T-helper 17 cell (primary cell): ENCODE measurements around the gene PRR20G. TPM values are rescaled to one million over a fixed set of nuclear protein-coding genes. Genes with fewer than 3 reads are reported as not detected.

Experiments
- ATAC-seq: fragments of 150-1000 bp; cut with Tn5 transposase; 2 replicates; pipeline ENCODE4 v1.10.0; 2021; ENCODE audit warnings: mild to moderate bottlenecking, moderate library complexity
- DNase-seq, 3 donors: peaks; one replicate each; pipeline versions ENCODE4 v3.0.0 to v3.0.0-alpha.2; 2020 to 2021
- H3K9me3 ChIP-seq: one replicate; pipeline ENCODE4 v1.7.0; 2013; ENCODE audit warnings: low read length, mild to moderate bottlenecking; ENCODE audit not compliant: control insufficient read depth, poor library complexity, severe bottlenecking
- H3K27ac Mint-ChIP-seq: one replicate; pipeline ENCODE4 v1.8.0; 2022; ENCODE audit warnings: mild to moderate bottlenecking, moderate library complexity, mixed read lengths
- H3K27me3 Mint-ChIP-seq: one replicate; pipeline ENCODE4 v1.8.0; 2022; ENCODE audit warnings: mixed read lengths
- H3K36me3 Mint-ChIP-seq: one replicate; pipeline ENCODE4 v1.8.0; 2022; ENCODE audit warnings: low read depth, mixed read lengths
- H3K4me1 Mint-ChIP-seq: one replicate; pipeline ENCODE4 v1.8.0; 2022; ENCODE audit warnings: mild to moderate bottlenecking, mixed read lengths
- H3K4me3 Mint-ChIP-seq: one replicate; pipeline ENCODE4 v1.8.0; 2022; ENCODE audit warnings: mild to moderate bottlenecking, moderate library complexity, mixed read lengths
- total RNA-seq, 4 donors: library from RNA in 2 of 4; stranded (reverse) in 2 of 4; gene quantifications; one replicate each; pipeline ENCODE4 v1.2.3 and lab custom pipeline; 2022 to 2026

The PRR20G gene
- total RNA-seq, 2 donors from 2014 or later = not detected

DNA sequence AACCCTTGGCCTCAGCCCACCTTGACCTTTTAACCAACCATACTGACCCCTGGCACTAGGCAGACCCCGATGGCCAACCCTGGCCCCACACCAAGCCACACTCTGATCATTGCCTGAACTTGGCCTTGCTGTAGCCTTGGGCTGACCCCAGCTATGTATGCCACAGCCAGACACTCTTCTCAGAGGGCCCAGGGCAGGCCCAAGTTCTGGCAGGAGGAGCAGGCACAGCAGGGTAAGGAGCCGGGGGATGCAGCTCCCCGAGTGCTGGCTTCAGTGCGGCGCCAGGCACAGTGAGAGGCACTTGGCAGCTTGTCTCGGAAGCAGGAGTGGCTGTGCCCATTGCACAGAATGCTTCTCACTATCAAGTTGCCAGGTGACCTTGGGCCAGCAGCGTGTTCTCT lies 22.3 kb downstream of the PRR20G start:
- Mint-ChIP-seq H3K4me1 (no peaks in the 10 kb centered on the region), H3K27me3 (peaks cover 33% of the 10 kb centered on the region), H3K36me3 (peaks cover 2% of the 10 kb centered on the region), H3K27ac (no peak overlapping the region), H3K4me3 (no peak overlapping the region)
- peaks cover 5% of the 10 kb centered on the region for H3K9me3 ChIP-seq
- ATAC-seq (no peak), DNase-seq (no peak)

GRCh38 chr3:127264794-127265514 lies 22.9 kb downstream of the PRR20G start:
- no peak overlapping the region for H3K4me3 Mint-ChIP-seq
- no peak for DNase-seq
- peaks cover 39% of the 10 kb centered on the region for H3K27me3 Mint-ChIP-seq
- no peak overlapping the region for H3K27ac Mint-ChIP-seq
- peaks cover 5% of the 10 kb centered on the region for H3K9me3 ChIP-seq
- no peaks in the 10 kb centered on the region for H3K4me1 Mint-ChIP-seq
- H3K36me3 Mint-ChIP-seq = peaks cover 2% of the 10 kb centered on the region
- no peak for ATAC-seq

- ATAC-seq = no peak
- H3K9me3 ChIP-seq = peaks cover 2% of the 10 kb centered on the region
- H3K4me1 Mint-ChIP-seq = no peaks in the 10 kb centered on the region
- no peak overlapping the region for H3K4me3 Mint-ChIP-seq
- no peak overlapping the region for H3K27ac Mint-ChIP-seq
- H3K36me3 Mint-ChIP-seq = peaks cover 2% of the 10 kb centered on the region
- no peak for DNase-seq
- peaks cover 45% of the 10 kb centered on the region for H3K27me3 Mint-ChIP-seq
Measured at GRCh38 chr3:127264292-127264691, 23.6 kb downstream of the PRR20G start.

DNA sequence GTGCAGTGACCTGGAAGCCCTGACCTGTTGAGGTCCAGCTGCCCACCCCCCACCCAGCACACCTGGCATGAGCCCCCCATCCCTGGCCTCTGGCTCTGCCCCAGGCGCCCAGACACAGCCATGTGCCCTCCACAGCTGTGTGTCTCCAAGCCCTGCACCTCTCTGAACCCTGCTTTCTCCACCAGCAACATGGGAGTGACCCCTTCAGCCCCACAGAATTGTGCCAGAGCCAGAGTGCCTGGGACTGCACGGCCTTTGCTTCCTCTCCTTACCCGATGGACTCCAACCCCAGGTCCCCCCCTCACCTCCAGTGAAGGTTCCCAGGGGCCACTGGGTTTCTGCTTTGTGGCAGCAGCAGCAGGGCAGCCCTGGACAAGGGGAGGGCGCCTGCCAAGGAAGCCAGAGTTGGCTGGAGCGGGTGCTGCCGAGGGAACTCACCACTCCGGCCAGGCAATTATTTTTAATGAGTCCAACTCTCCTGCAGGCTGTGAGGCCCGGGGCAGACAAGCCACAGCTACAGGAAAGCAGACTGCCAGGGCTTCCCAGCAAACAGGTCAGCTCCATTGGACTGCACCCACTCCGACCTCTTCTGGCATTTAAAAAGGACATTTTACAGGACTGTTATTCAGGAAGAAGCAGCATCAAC lies 24.1 kb downstream of the PRR20G start:
- H3K4me3 Mint-ChIP-seq = no peak overlapping the region
- H3K9me3 ChIP-seq = no peaks in the 10 kb centered on the region
- no peak overlapping the region for H3K27ac Mint-ChIP-seq
- no peak for ATAC-seq
- H3K27me3 Mint-ChIP-seq = peaks cover 47% of the 10 kb centered on the region
- peaks cover 2% of the 10 kb centered on the region for H3K36me3 Mint-ChIP-seq
- no peaks in the 10 kb centered on the region for H3K4me1 Mint-ChIP-seq
- DNase-seq = no peak

GRCh38 chr3:127263037-127263436 lies 24.8 kb downstream of the PRR20G start:
- ATAC-seq = no peak
- H3K4me3 Mint-ChIP-seq = no peak overlapping the region
- H3K27ac Mint-ChIP-seq = no peak overlapping the region
- peaks cover 2% of the 10 kb centered on the region for H3K36me3 Mint-ChIP-seq
- no peak for DNase-seq
- peaks cover 53% of the 10 kb centered on the region for H3K27me3 Mint-ChIP-seq
- no peaks in the 10 kb centered on the region for H3K9me3 ChIP-seq
- no peaks in the 10 kb centered on the region for H3K4me1 Mint-ChIP-seq

DNA sequence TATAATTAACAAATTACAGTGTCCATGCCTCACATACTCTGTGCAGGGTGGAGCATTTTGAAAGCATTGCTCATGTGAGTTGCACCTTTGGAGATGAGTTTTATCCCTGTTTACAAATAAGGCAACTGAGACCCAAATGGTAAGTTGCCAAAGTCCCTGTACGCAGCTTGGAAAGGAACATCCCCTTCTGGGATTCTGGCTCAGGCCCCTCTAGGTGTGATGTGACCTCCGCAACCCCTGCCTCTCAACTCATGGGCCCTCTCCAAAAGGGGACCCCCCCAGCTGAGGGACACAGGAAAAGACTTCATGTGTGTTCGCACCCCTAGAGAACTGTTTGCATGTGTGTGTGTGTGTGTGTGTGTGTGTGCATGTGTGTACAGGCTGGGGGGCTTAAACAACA lies 25.3 kb downstream of the PRR20G start:
- no peaks in the 10 kb centered on the region for H3K9me3 ChIP-seq
- ATAC-seq (no peak), DNase-seq (no peak)
- Mint-ChIP-seq H3K27ac (no peak overlapping the region), H3K4me1 (no peaks in the 10 kb centered on the region), H3K36me3 (peaks cover 2% of the 10 kb centered on the region), H3K4me3 (no peak overlapping the region), H3K27me3 (peaks cover 53% of the 10 kb centered on the region)

DNA sequence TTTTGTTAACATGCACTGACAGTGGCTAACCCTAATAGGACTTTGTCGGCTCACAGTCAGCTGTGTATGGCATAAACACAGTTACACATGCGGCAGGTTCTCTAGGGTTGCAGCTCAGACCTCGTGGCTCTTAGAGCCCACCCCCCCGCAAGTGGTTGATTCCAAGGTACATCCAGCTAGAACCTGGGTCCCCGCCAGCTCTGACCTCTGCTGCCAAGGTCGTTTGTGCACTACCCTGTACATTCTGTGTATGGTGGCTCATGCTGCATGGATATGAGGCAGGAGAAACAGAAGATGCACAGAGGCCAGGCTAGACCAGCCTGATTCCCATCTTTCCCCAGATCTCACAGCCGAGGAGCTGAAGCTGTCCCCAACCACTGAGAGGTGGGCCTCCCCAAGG lies 25.9 kb downstream of the PRR20G start:
- Mint-ChIP-seq H3K4me3 (no peak overlapping the region), H3K4me1 (peaks cover under 1% of the 10 kb centered on the region), H3K36me3 (peaks cover 2% of the 10 kb centered on the region), H3K27ac (no peak overlapping the region), H3K27me3 (peaks cover 53% of the 10 kb centered on the region)
- no peak for ATAC-seq
- no peak for DNase-seq
- no peaks in the 10 kb centered on the region for H3K9me3 ChIP-seq

DNA sequence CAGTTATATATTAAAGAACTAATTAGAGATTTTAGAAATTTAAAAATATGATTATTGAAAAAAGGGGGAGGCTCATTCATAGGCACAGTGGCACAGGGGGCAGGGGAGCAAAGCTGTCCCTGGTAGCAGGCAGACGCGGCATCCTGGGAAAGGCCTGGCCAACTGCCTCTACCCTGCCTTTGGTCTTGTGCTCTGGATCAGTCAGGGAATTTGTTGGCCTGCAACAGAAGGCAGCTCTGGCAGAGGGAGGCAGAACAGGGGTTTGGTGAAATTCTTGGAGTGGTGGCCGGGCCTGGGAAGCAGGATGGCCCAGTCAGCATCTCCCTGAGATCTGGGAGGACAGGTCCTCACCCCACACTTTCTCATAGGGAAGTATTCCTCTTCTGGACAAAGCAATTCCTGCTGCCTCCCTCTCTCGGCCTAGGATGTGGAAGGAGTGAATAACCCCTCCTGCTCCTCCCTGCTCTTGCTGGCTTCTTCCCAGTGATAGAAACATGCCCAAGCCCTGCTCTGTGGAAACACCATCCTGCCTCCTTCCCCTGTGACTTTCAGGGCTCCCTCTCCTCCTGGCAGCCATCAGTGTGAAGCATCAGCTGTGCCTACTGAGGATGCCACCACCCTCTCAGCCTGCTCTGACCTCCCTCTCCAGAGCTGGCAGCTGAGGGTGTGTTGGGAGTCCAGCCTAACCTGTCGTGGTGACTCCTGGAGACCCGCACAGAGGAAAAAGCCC lies 26.9 kb downstream of the PRR20G start:
- no peak overlapping the region for H3K4me3 Mint-ChIP-seq
- no peak for DNase-seq
- peaks cover under 1% of the 10 kb centered on the region for H3K36me3 Mint-ChIP-seq
- no peaks in the 10 kb centered on the region for H3K9me3 ChIP-seq
- H3K27me3 Mint-ChIP-seq = peaks cover 60% of the 10 kb centered on the region
- H3K4me1 Mint-ChIP-seq = peaks cover 6% of the 10 kb centered on the region
- no peak for ATAC-seq
- no peak overlapping the region for H3K27ac Mint-ChIP-seq

DNA sequence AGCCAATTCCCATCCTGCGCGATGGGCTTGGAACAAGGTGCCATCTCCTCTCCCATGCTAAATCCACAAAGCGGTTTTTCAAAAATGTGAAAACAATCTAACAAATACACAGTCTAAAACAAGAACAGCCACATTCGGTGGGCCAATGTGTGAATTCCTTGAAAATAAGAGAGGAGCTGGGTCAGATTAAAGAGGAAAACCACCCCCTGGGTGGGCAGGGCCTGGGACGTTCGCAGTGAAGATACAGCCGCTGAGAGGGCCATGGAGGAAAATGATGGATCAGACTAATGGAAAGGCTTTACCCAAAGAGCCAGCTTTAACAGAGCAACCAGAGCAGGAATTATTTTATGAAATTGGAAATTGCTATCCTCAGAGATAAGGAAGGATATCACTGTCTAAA lies 27.4 kb downstream of the PRR20G start:
- ATAC-seq (no peak), DNase-seq (no peak)
- no peaks in the 10 kb centered on the region for H3K9me3 ChIP-seq
- H3K4me1 Mint-ChIP-seq = peaks cover 6% of the 10 kb centered on the region
- no peaks in the 10 kb centered on the region for H3K36me3 Mint-ChIP-seq
- H3K27me3 Mint-ChIP-seq = peaks cover 58% of the 10 kb centered on the region
- no peak overlapping the region for H3K4me3 Mint-ChIP-seq
- H3K27ac Mint-ChIP-seq = no peak overlapping the region

DNA sequence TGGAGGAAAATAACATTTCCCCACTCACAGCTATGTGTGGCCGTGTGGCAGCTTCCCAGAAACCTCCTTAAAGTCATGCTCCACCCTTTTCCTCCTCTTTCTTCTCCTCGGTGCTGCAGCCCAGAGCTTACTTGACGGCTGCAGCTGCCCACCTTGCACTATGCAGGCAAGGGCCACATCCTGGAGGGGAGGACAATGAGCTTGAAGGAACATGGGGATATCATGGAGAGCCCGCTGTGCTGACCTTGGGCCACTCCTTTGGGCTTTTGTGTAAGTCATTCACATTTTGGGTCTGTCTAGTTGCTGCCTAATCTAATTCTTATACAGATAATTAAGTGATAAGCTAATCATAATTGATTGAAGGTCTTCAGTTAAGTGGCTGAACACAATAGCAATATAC lies 28.0 kb downstream of the PRR20G start:
- Mint-ChIP-seq H3K27ac (no peak overlapping the region), H3K36me3 (no peaks in the 10 kb centered on the region), H3K27me3 (peaks cover 58% of the 10 kb centered on the region), H3K4me1 (peaks cover 6% of the 10 kb centered on the region), H3K4me3 (no peak overlapping the region)
- no peaks in the 10 kb centered on the region for H3K9me3 ChIP-seq
- DNase-seq (no peak), ATAC-seq (no peak)

GRCh38 chr3:127258733-127259132 lies 29.1 kb downstream of the PRR20G start:
- Mint-ChIP-seq H3K27me3 (peaks cover 48% of the 10 kb centered on the region), H3K4me3 (no peak overlapping the region), H3K27ac (no peak overlapping the region), H3K4me1 (peaks cover 6% of the 10 kb centered on the region), H3K36me3 (peaks cover 2% of the 10 kb centered on the region)
- no peak for DNase-seq
- H3K9me3 ChIP-seq = no peaks in the 10 kb centered on the region
- ATAC-seq = no peak

- DNase-seq = no peak
- H3K36me3 Mint-ChIP-seq = peaks cover 2% of the 10 kb centered on the region
Measured at GRCh38 chr3:127257351-127257750, 30.5 kb downstream of the PRR20G start.

GRCh38 chr3:127256733-127257271 lies 31.0 kb downstream of the PRR20G start:
- H3K9me3 ChIP-seq = no peaks in the 10 kb centered on the region
- Mint-ChIP-seq H3K4me3 (no peak overlapping the region), H3K4me1 (peaks cover 6% of the 10 kb centered on the region), H3K27ac (no peak overlapping the region), H3K27me3 (peaks cover 33% of the 10 kb centered on the region), H3K36me3 (peaks cover 2% of the 10 kb centered on the region)
- DNase-seq (no peak), ATAC-seq (no peak)

More at GRCh38 chr3:127257351-127257750, 30.5 kb downstream of the PRR20G start:
- ATAC-seq = no peak
- peaks cover 38% of the 10 kb centered on the region for H3K27me3 Mint-ChIP-seq
- peaks cover 6% of the 10 kb centered on the region for H3K4me1 Mint-ChIP-seq
- no peak overlapping the region for H3K27ac Mint-ChIP-seq
- H3K4me3 Mint-ChIP-seq = no peak overlapping the region
- H3K9me3 ChIP-seq = no peaks in the 10 kb centered on the region
